HG03095 (cell line): ENCODE data around the gene ZBED1.
"Not testable (repeated sequence)": the region's sequence is repeated elsewhere in the genome, so short reads cannot be mapped to it uniquely, and the experiment has no call there.

Experiments used
- ATAC-seq: cut with Tn5 transposase; IDR thresholded peaks from one replicate; pipeline ENCODE4 v1.9.1; 2021; ENCODE audit warnings: moderate library complexity; ENCODE audit not compliant: unreplicated experiment

ZBED1 gene

GRCh38 chrX:2520539-2520938 is 19.8 kb upstream of the ZBED1 start:
- ATAC-seq: no peak

- not testable (repeated sequence) for ATAC-seq
Measured at GRCh38 chrX:2519638-2520037, 18.9 kb upstream of the ZBED1 start.

- ATAC-seq: peak; percentile 11
Measured at GRCh38 chrX:2517055-2517454, 16.3 kb upstream of the ZBED1 start.

- ATAC-seq: peak; percentile 54
Measured at GRCh38 chrX:2516623-2517022, 15.8 kb upstream of the ZBED1 start.

- no peak for ATAC-seq
Measured at GRCh38 chrX:2514131-2514530, 13.4 kb upstream of the ZBED1 start.

GRCh38 chrX:2513121-2513664 is 12.4 kb upstream of the ZBED1 start:
- ATAC-seq: no peak

- ATAC-seq: no peak
Measured at GRCh38 chrX:2512501-2512900, 11.7 kb upstream of the ZBED1 start.

- ATAC-seq: no peak
Measured at GRCh38 chrX:2511326-2511725, 10.6 kb upstream of the ZBED1 start.

GRCh38 chrX:2508648-2509335 is 8.0 kb upstream of the ZBED1 start:
- no peak for ATAC-seq

GRCh38 chrX:2507904-2508627 is 7.3 kb upstream of the ZBED1 start:
- ATAC-seq: no peak

GRCh38 chrX:2507196-2507595 is 6.4 kb upstream of the ZBED1 start:
- ATAC-seq: no peak

- not testable (repeated sequence) for ATAC-seq
Measured at GRCh38 chrX:2505341-2505740, 4.6 kb upstream of the ZBED1 start.

GRCh38 chrX:2504706-2505332 is 4.0 kb upstream of the ZBED1 start:
- ATAC-seq: no peak

GRCh38 chrX:2503591-2504500 is 3.1 kb upstream of the ZBED1 start:
- no peak for ATAC-seq

GRCh38 chrX:2502668-2503519 is 2.1 kb upstream of the ZBED1 start:
- ATAC-seq: no peak

- no peak for ATAC-seq
Measured at GRCh38 chrX:2502120-2502667, 1.4 kb upstream of the ZBED1 start.

- ATAC-seq: no peak
Measured at GRCh38 chrX:2501559-2502102, 855 bp upstream of the ZBED1 start.

GRCh38 chrX:2500091-2500802 is 529 bp downstream of the ZBED1 start:
- ATAC-seq: peak; percentile 58

GRCh38 chrX:2499507-2499906 is 1.3 kb downstream of the ZBED1 start:
- ATAC-seq: no peak
